ENCODE data around the gene PLCXD1. TPM values are rescaled to one million over a fixed set of nuclear protein-coding genes. Genes with fewer than 3 reads are reported as not detected.

PLCXD1 gene
- total RNA-seq, 1 donor from 2014 or later: 25.9 TPM

GRCh38 chrX:344371-344901, 63.3 kb downstream of the PLCXD1 start:
- Mint-ChIP-seq H3K36me3 (ENCODE audit: low read depth, unreplicated experiment) (peaks cover 14% of the 10 kb centered on the region), H3K4me1 (ENCODE audit: low read depth, unreplicated experiment) (peaks cover 15% of the 10 kb centered on the region), H3K27ac (ENCODE audit: unreplicated experiment) (no peak overlapping the region), H3K4me3 (ENCODE audit: unreplicated experiment) (no peak overlapping the region), H3K27me3 (ENCODE audit: low read depth, unreplicated experiment) (no peaks in the 10 kb centered on the region), H3K9me3 (ENCODE audit: unreplicated experiment) (peaks cover 2% of the 10 kb centered on the region)
- FAIRE-seq (no peak), DNase-seq (ENCODE audit: low read depth) (no peak)
- Histone ChIP-seq H3K36me3 (ENCODE audit: insufficient read depth, low read length) (no peaks in the 10 kb centered on the region), H3K27me3 (ENCODE audit: insufficient read depth, low read length) (no peaks in the 10 kb centered on the region), H3K9ac (ENCODE audit: low read length) (no peak overlapping the region), H3K4me2 (ENCODE audit: low read length) (no peak overlapping the region), H3K4me3 (ENCODE audit: insufficient read depth, low read depth, low read length) (no peak overlapping the region), H3K27ac (ENCODE audit: low read depth, low read length) (no peak overlapping the region), H2AFZ (ENCODE audit: low read depth, low read length) (no peak overlapping the region), H4K20me1 (ENCODE audit: insufficient read depth, low read length) (no peaks in the 10 kb centered on the region), H3K79me2 (ENCODE audit: insufficient read depth, low read length) (no peaks in the 10 kb centered on the region), H3K4me1 (ENCODE audit: insufficient read depth, low read length) (no peaks in the 10 kb centered on the region), H3K9me3 (ENCODE audit: insufficient read depth, low read depth, low read length) (no peaks in the 10 kb centered on the region)
- no peak for TF ChIP-seq EZH2 (IDR thresholded peaks at IDR 0.05; ENCODE audit: insufficient read depth, low read length)
- TF ChIP-seq, protein P1, sequence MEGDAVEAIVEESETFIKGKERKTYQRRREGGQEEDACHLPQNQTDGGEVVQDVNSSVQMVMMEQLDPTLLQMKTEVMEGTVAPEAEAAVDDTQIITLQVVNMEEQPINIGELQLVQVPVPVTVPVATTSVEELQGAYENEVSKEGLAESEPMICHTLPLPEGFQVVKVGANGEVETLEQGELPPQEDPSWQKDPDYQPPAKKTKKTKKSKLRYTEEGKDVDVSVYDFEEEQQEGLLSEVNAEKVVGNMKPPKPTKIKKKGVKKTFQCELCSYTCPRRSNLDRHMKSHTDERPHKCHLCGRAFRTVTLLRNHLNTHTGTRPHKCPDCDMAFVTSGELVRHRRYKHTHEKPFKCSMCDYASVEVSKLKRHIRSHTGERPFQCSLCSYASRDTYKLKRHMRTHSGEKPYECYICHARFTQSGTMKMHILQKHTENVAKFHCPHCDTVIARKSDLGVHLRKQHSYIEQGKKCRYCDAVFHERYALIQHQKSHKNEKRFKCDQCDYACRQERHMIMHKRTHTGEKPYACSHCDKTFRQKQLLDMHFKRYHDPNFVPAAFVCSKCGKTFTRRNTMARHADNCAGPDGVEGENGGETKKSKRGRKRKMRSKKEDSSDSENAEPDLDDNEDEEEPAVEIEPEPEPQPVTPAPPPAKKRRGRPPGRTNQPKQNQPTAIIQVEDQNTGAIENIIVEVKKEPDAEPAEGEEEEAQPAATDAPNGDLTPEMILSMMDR (IDR thresholded peaks at IDR 0.05; ENCODE audit: insufficient read depth, low read depth, low read length): no peak

GRCh38 chrX:345020-345925, 64.1 kb downstream of the PLCXD1 start:
- Histone ChIP-seq H3K9me3 (ENCODE audit: insufficient read depth, low read depth, low read length) (no peaks in the 10 kb centered on the region), H3K4me3 (ENCODE audit: insufficient read depth, low read depth, low read length) (no peak overlapping the region), H3K27me3 (ENCODE audit: insufficient read depth, low read length) (no peaks in the 10 kb centered on the region), H3K36me3 (ENCODE audit: insufficient read depth, low read length) (no peaks in the 10 kb centered on the region), H3K79me2 (ENCODE audit: insufficient read depth, low read length) (no peaks in the 10 kb centered on the region), H3K9ac (ENCODE audit: low read length) (no peak overlapping the region), H3K27ac (ENCODE audit: low read depth, low read length) (no peak overlapping the region), H2AFZ (ENCODE audit: low read depth, low read length) (no peak overlapping the region), H4K20me1 (ENCODE audit: insufficient read depth, low read length) (no peaks in the 10 kb centered on the region), H3K4me1 (ENCODE audit: insufficient read depth, low read length) (no peaks in the 10 kb centered on the region), H3K4me2 (ENCODE audit: low read length) (no peak overlapping the region)
- Mint-ChIP-seq H3K4me3 (ENCODE audit: unreplicated experiment) (no peak overlapping the region), H3K4me1 (ENCODE audit: low read depth, unreplicated experiment) (peaks cover 21% of the 10 kb centered on the region), H3K27ac (ENCODE audit: unreplicated experiment) (no peak overlapping the region), H3K27me3 (ENCODE audit: low read depth, unreplicated experiment) (no peaks in the 10 kb centered on the region), H3K9me3 (ENCODE audit: unreplicated experiment) (peaks cover 2% of the 10 kb centered on the region), H3K36me3 (ENCODE audit: low read depth, unreplicated experiment) (peaks cover 20% of the 10 kb centered on the region)
- no peak for DNase-seq (ENCODE audit: low read depth)
- no peak for FAIRE-seq
- TF ChIP-seq, protein P1 (IDR thresholded peaks at IDR 0.05; ENCODE audit: insufficient read depth, low read depth, low read length): no peak
- no peak for TF ChIP-seq EZH2 (IDR thresholded peaks at IDR 0.05; ENCODE audit: insufficient read depth, low read length)
